Measurements from ENCODE around the gene B4GAT1. TPM values are rescaled to one million over a fixed set of nuclear protein-coding genes. Genes with fewer than 3 reads are reported as not detected.
"Not testable (repeated sequence)": the region's sequence is repeated elsewhere in the genome, so short reads cannot be mapped to it uniquely, and the experiment has no call there.

Gene B4GAT1
- total RNA-seq, 1 donor from 2014 or later: 10.5 TPM

GRCh38 chr11:66320289-66320688, 27.1 kb downstream of the B4GAT1 start:
- H3K4me3 Mint-ChIP-seq (ENCODE audit: low read depth); H3K36me3 Mint-ChIP-seq (ENCODE audit: low read depth); H3K9me3 Mint-ChIP-seq; H3K27me3 Mint-ChIP-seq (ENCODE audit: low read depth); DNase-seq (ENCODE audit: low spot score); H3K27ac Mint-ChIP-seq; intact Hi-C loops (cut with micrococcal nuclease): not testable (repeated sequence)
- H3K4me1 Mint-ChIP-seq (ENCODE audit: low read depth): peaks cover 13% of the 10 kb centered on the region

DNA sequence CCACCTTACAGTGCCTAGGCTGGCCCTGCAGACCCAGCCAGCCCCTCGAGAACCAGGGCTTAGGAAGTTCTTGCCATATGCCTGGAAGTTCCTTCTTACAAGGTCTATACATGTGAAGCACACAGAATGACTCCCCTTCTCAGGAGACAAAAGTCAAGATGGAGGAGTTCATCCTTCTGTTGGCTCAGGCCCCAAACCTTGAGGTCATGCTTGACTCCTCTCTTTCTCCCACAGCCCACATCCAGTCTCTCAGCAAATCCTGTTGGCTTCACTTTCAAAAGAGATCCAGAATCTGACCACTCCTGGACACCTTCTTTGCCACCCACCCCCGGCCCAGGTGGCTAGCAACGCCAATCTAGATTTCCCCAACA, 28.8 kb downstream of the B4GAT1 start:
- intact Hi-C loops (cut with micrococcal nuclease): no loop called here
- peaks cover 17% of the 10 kb centered on the region for H3K4me1 Mint-ChIP-seq (ENCODE audit: low read depth)
- H3K27ac Mint-ChIP-seq: no peak overlapping the region
- DNase-seq (ENCODE audit: low spot score): no peak
- H3K27me3 Mint-ChIP-seq (ENCODE audit: low read depth): no peaks in the 10 kb centered on the region
- no peak overlapping the region for H3K4me3 Mint-ChIP-seq (ENCODE audit: low read depth)
- no peaks in the 10 kb centered on the region for H3K36me3 Mint-ChIP-seq (ENCODE audit: low read depth)
- H3K9me3 Mint-ChIP-seq: peaks cover 6% of the 10 kb centered on the region

- Mint-ChIP-seq H3K4me1 (ENCODE audit: low read depth) (peaks cover 17% of the 10 kb centered on the region), H3K4me3 (ENCODE audit: low read depth) (no peak overlapping the region), H3K27me3 (ENCODE audit: low read depth) (no peaks in the 10 kb centered on the region)
Measured at GRCh38 chr11:66317723-66318599, 29.5 kb downstream of the B4GAT1 start.

DNA sequence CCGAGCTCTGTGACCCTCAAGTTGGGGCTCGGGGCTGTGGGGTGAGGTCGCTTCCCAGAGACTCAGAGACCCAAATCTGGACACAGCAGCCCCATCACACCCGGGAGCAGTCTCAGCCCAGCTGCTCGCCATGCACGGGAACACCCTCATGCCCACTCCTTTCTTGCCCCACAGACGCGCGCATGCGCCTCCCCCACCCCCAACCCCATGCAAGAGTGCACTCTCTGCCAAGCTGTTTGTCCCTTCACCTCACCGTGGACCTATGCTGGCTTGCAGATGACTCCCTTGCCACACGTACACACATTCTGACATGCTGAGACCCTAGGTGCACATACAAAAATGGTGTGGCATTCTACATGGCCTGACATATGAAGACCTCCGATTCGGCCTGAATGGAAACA, 30.1 kb downstream of the B4GAT1 start:
- H3K27me3 Mint-ChIP-seq (ENCODE audit: low read depth): no peaks in the 10 kb centered on the region
- H3K27ac Mint-ChIP-seq: peak overlapping the region; percentile 28
- peaks cover 19% of the 10 kb centered on the region for H3K4me1 Mint-ChIP-seq (ENCODE audit: low read depth)
- H3K4me3 Mint-ChIP-seq (ENCODE audit: low read depth): no peak overlapping the region
- intact Hi-C loops (cut with micrococcal nuclease): no loop called here
- DNase-seq (ENCODE audit: low spot score): no peak
- no peaks in the 10 kb centered on the region for H3K36me3 Mint-ChIP-seq (ENCODE audit: low read depth)
- peaks cover 6% of the 10 kb centered on the region for H3K9me3 Mint-ChIP-seq

More at GRCh38 chr11:66317723-66318599, 29.5 kb downstream of the B4GAT1 start:
- DNase-seq (ENCODE audit: low spot score): no peak
- intact Hi-C loops (cut with micrococcal nuclease): no loop called here
- peaks cover 6% of the 10 kb centered on the region for H3K9me3 Mint-ChIP-seq
- H3K27ac Mint-ChIP-seq: peak overlapping the region; percentile 46
- H3K36me3 Mint-ChIP-seq (ENCODE audit: low read depth): no peaks in the 10 kb centered on the region

GRCh38 chr11:66316849-66317251, 30.6 kb downstream of the B4GAT1 start, which contains the start of gene CD248:
Gene CD248, minus strand, starts transcription at chr11:66317044. Its CDS starts 17 bp downstream, at chr11:66317027.
- Mint-ChIP-seq H3K27me3 (ENCODE audit: low read depth) (no peaks in the 10 kb centered on the region), H3K4me3 (ENCODE audit: low read depth) (no peak within 1 kb of the TSS), H3K27ac (peak within 1 kb of the TSS; percentile 28), H3K4me1 (ENCODE audit: low read depth) (peaks cover 21% of the 10 kb centered on the region), H3K36me3 (ENCODE audit: low read depth) (no peaks in the 10 kb centered on the region), H3K9me3 (peaks cover 6% of the 10 kb centered on the region)
- no peak for DNase-seq (ENCODE audit: low spot score)
- intact Hi-C loops (cut with micrococcal nuclease): no loop called here

GRCh38 chr11:66315921-66316811, 31.3 kb downstream of the B4GAT1 start:
- Mint-ChIP-seq H3K36me3 (ENCODE audit: low read depth) (no peaks in the 10 kb centered on the region), H3K4me3 (ENCODE audit: low read depth) (no peak overlapping the region), H3K4me1 (ENCODE audit: low read depth) (peaks cover 22% of the 10 kb centered on the region), H3K27me3 (ENCODE audit: low read depth) (no peaks in the 10 kb centered on the region), H3K9me3 (peaks cover 6% of the 10 kb centered on the region), H3K27ac (no peak overlapping the region)
- DNase-seq (ENCODE audit: low spot score): no peak
- intact Hi-C loops (cut with micrococcal nuclease): no loop called here

DNA sequence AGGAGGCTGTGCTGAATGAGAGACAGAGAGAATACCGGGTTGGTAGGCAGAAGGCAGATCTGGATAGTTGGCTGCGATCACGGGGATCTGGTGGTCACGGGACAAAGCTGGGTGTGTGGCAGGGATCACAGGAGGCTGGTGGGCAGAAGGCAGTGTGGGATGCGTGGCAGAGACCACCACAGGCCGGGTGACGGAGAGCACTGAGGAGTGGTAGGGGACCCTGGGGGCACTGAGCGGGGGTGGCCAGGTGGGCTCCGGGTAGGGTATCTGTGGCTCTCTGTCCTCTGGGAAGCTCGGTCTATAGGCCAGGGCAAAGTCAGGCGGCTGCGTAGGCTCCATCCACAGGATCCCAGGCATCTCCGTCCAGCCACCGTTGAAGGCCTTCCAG, 31.9 kb downstream of the B4GAT1 start:
- intact Hi-C loops (cut with micrococcal nuclease): no loop called here
- Mint-ChIP-seq H3K9me3 (peaks cover 6% of the 10 kb centered on the region), H3K27me3 (ENCODE audit: low read depth) (no peaks in the 10 kb centered on the region), H3K36me3 (ENCODE audit: low read depth) (no peaks in the 10 kb centered on the region), H3K27ac (no peak overlapping the region), H3K4me1 (ENCODE audit: low read depth) (peaks cover 22% of the 10 kb centered on the region), H3K4me3 (ENCODE audit: low read depth) (no peak overlapping the region)
- no peak for DNase-seq (ENCODE audit: low spot score)

DNA sequence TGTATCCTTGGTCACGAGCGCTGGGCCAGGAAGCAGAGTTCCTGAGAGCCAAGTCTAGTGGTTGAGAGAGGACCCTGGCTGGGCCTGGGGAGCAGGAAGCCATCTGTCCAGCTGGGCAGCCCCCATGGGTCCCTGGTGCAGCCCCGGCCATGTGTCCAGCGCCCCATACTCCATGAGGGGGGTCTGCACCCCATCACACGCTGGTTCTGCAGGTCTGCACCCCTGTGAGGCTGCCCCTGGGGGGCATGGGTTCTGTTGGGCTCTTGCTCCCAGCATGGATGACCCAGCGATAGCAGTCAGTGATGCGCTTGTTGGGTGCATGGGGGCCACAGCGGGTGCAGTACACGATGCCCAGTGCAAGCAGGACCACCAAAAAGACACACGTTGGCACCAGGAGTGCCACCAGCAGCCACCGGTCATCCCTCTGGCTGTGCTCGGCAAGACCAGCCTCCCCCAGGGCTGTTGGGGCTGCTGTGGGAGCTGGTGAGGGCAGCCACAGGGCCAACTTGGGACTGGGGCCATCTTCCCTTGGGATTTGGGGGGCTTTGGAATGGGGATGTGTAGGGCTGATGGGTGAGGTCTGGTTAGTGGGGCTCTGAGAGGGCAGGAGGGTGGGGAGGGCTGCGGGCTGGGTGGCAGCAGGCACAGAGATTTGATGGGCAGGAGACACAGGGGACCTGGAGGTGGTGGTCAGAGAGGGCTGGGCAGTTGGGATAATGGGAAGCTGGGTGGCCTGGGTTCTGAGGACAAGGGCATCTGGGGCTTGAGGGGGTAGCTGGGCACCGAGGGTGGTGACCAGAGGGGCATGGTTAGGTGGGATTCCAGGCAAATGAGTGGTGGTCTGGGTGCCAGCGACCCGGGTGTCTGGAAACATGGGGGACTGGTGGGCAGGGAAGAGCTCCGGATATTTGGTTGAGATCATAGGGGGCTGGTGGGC, 32.6 kb downstream of the B4GAT1 start:
- Mint-ChIP-seq H3K4me3 (ENCODE audit: low read depth) (no peak overlapping the region), H3K27ac (no peak overlapping the region)
- intact Hi-C loops (cut with micrococcal nuclease): no loop called here

GRCh38 chr11:66314186-66314501, 33.3 kb downstream of the B4GAT1 start:
- intact Hi-C loops (cut with micrococcal nuclease): no loop called here
- H3K4me1 Mint-ChIP-seq (ENCODE audit: low read depth): peaks cover 22% of the 10 kb centered on the region

More for the DNA sequence above, 32.6 kb downstream of the B4GAT1 start:
- Mint-ChIP-seq H3K36me3 (ENCODE audit: low read depth) (no peaks in the 10 kb centered on the region), H3K9me3 (peaks cover under 1% of the 10 kb centered on the region), H3K27me3 (ENCODE audit: low read depth) (no peaks in the 10 kb centered on the region), H3K4me1 (ENCODE audit: low read depth) (peaks cover 22% of the 10 kb centered on the region)
- DNase-seq (ENCODE audit: low spot score): no peak

GRCh38 chr11:66313321-66314185, 33.9 kb downstream of the B4GAT1 start:
- Mint-ChIP-seq H3K4me3 (ENCODE audit: low read depth) (peak overlapping the region; percentile 93), H3K27me3 (ENCODE audit: low read depth) (no peaks in the 10 kb centered on the region), H3K36me3 (ENCODE audit: low read depth) (no peaks in the 10 kb centered on the region), H3K4me1 (ENCODE audit: low read depth) (peaks cover 16% of the 10 kb centered on the region), H3K9me3 (no peaks in the 10 kb centered on the region), H3K27ac (no peak overlapping the region)
- DNase-seq (ENCODE audit: low spot score): no peak
- intact Hi-C loops (cut with micrococcal nuclease): loop anchor here (2.0 kb wide), 2 partner anchors 31 to 47 kb away; partner anchors contain the start of gene BRMS1

More at GRCh38 chr11:66314186-66314501, 33.3 kb downstream of the B4GAT1 start:
- DNase-seq (ENCODE audit: low spot score): no peak
- Mint-ChIP-seq H3K4me3 (ENCODE audit: low read depth) (peak overlapping the region; percentile 23), H3K27ac (peak overlapping the region; percentile 15), H3K27me3 (ENCODE audit: low read depth) (no peaks in the 10 kb centered on the region), H3K36me3 (ENCODE audit: low read depth) (no peaks in the 10 kb centered on the region), H3K9me3 (no peaks in the 10 kb centered on the region)

DNA sequence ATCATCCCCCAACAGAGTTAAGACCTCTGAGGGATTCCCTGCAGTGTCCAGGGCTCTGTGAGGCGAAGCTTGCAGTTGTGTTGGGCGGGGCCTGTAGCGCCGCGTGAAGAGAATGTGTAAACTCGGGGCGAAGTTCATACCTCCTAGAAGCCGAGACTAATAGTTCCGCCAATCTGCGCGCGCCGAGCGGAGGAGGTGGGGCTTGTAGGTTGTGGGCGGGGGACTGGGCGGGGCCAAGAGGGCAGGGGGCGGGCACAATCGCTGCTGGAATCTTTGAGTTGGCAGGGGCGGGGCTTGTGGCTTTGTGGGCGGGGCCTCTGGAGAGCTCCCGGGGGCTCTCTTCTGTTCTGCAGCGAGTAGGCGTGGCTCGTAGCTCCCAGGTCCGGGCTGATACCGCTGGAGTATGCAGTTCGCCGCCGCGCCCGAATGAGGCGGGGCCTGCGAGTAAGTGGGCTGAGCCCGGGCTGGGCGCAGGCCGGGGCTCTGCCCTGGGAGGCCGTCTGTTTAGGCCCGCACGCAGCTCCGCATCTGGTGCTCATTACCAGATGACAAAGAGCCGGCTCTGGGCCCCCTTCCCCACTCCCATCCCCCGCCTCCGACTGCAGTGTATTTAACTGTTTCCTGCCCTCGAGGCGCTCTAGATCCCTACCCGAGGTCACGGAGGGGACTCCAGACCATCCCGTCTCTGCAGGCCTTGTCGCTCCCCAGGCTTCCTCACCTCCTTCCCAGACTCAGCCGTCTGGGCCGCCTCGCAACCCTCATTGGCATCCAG, 34.7 kb downstream of the B4GAT1 start:
- H3K27me3 Mint-ChIP-seq (ENCODE audit: low read depth): no peaks in the 10 kb centered on the region
- intact Hi-C loops (cut with micrococcal nuclease): loop anchor here (1.0 to 2.0 kb wide), 4 partner anchors 16 to 46 kb away; partner anchors contain the start of genes BRMS1 and YIF1A
- peaks cover 10% of the 10 kb centered on the region for H3K4me1 Mint-ChIP-seq (ENCODE audit: low read depth)
- peak; percentile 96 for DNase-seq (ENCODE audit: low spot score)
- H3K4me3 Mint-ChIP-seq (ENCODE audit: low read depth): peak overlapping the region; percentile 93
- H3K36me3 Mint-ChIP-seq (ENCODE audit: low read depth): no peaks in the 10 kb centered on the region
- peak overlapping the region; percentile 96 for H3K27ac Mint-ChIP-seq
- H3K9me3 Mint-ChIP-seq: no peaks in the 10 kb centered on the region

All from activated T-helper 2 cell treated with anti-CD3 and anti-CD28 coated beads, Interferon-gamma antibody, Interleukin-2, Interleukin-4, amounts not matched to agents 10 μg/mL and 5 μg/mL and 100 μg/mL, durations not matched to agents 14 hours and 24 hours and 36 hours (primary cell).